Lower lobe of right lung (tissue), 2 donors: ENCODE data around the gene ZNF490. TPM values are rescaled to one million over a fixed set of nuclear protein-coding genes. Genes with fewer than 3 reads are reported as not detected.
A peak's percentile ranks its signal among the peaks of the same experiment; 100 is the strongest.

Experiments
- ATAC-seq, 2 donors: fragments of 200-7000 bp; cut with Tn5 transposase; one replicate each; pipeline ENCODE4 v1.9.1; 2020 to 2022; ENCODE audit warnings: mild to moderate bottlenecking in 2 of 2, moderate library complexity in 2 of 2
- DNase-seq: peaks from one replicate; pipeline ENCODE4 v3.0.0-alpha.2; 2020
- H3K27ac ChIP-seq: fragments of 200-600 bp; one replicate; pipeline ENCODE4 v1.8.0; 2022
- H3K27me3 ChIP-seq: fragments of 200-600 bp; one replicate; pipeline ENCODE4 v1.8.0; 2022; ENCODE audit warnings: low read depth
- H3K36me3 ChIP-seq: fragments of 200-600 bp; one replicate; pipeline ENCODE4 v1.8.0; 2022; ENCODE audit warnings: mild to moderate bottlenecking
- H3K4me1 ChIP-seq: fragments of 200-600 bp; one replicate; pipeline ENCODE4 v1.8.0; 2022
- H3K4me3 ChIP-seq: fragments of 200-600 bp; one replicate; pipeline ENCODE4 v1.8.0; 2022; ENCODE audit warnings: mild to moderate bottlenecking
- H3K9me3 ChIP-seq: fragments of 200-600 bp; one replicate; pipeline ENCODE4 v1.8.0; 2022
- CTCF ChIP-seq: fragments of 200-600 bp; IDR thresholded peaks from one replicate; pipeline ENCODE4 v1.8.0; 2022; ENCODE audit warnings: antibody characterized with exemption, mild to moderate bottlenecking
- intact Hi-C: fragments of 100-400 bp; cut with DNase I; formaldehyde crosslinking; loops from one replicate; pipeline ENCODE4 v1.11.0; 2022
- total RNA-seq: library from RNA; stranded (reverse); fragmentation: NEBNext Ultra II Directional; extraction: Animal tissue kit (Norgen Biotek cat#: 25700); gene quantifications from one replicate; pipeline ENCODE4 v1.2.1, GENCODE V29; 2021
- donor health status: DM: no; HTN: yes; CAD: no; lungs with severe emphysema.

ZNF490 gene
- total RNA-seq, 1 donor from 2014 or later: 10.3 TPM

GRCh38 chr19:12551060-12551832 lies 59.4 kb downstream of the ZNF490 start, which contains the start of gene ZNF564:
Gene ZNF564, minus strand, starts transcription at chr19:12551482. Its CDS starts 150 bp downstream, at chr19:12551332.
- intact Hi-C loops: no loop called here

GRCh38 chr19:12546903-12547302 lies 63.7 kb downstream of the ZNF490 start:
- ATAC-seq: no peak
- no peaks in the 10 kb centered on the region for H3K27me3 ChIP-seq
- DNase-seq: no peak
- H3K9me3 ChIP-seq: no peaks in the 10 kb centered on the region
- no peak overlapping the region for H3K27ac ChIP-seq
- no peak for TF ChIP-seq CTCF
- peaks cover 8% of the 10 kb centered on the region for H3K36me3 ChIP-seq
- intact Hi-C loops: no loop called here
- no peak overlapping the region for H3K4me3 ChIP-seq
- peaks cover 43% of the 10 kb centered on the region for H3K4me1 ChIP-seq

More at GRCh38 chr19:12551060-12551832, 59.4 kb downstream of the ZNF490 start, which contains the start of gene ZNF564:
- peak within 1 kb of the TSS; percentile 82 for H3K4me3 ChIP-seq
- peak within 1 kb of the TSS; percentile 96 for H3K27ac ChIP-seq
- no peaks in the 10 kb centered on the region for H3K9me3 ChIP-seq
- peaks cover 46% of the 10 kb centered on the region for H3K4me1 ChIP-seq
- ATAC-seq (peak; percentile 99), DNase-seq (peak; percentile 95)
- TF ChIP-seq CTCF: no peak
- H3K27me3 ChIP-seq: no peaks in the 10 kb centered on the region
- H3K36me3 ChIP-seq: peaks cover 8% of the 10 kb centered on the region

- Histone ChIP-seq H3K4me1 (peaks cover 41% of the 10 kb centered on the region), H3K36me3 (peaks cover 11% of the 10 kb centered on the region)
- intact Hi-C loops: no loop called here
These were observed 64.5 kb downstream of the ZNF490 start for GRCh38 chr19:12546068-12546467.

DNA sequence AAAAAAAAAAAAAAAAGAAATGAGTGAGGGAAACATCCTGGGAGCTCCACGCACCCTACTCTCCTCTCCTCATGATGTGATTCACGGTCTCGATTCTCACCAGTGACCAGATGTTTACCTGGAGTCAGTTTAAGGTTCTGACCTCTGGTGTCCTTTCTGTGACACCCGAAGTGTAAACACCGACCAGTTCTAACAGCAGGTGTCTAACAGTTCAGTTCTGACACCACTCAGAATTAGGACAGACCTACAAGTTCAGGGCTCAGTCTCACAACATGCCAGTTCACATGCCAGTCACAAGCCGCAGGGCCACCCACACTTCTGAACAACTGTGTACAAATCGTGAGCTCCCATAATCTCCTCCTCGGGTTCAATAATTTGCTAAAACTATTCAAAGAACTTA lies 65.3 kb downstream of the ZNF490 start:
- no peak for ATAC-seq
- H3K27ac ChIP-seq: no peak overlapping the region
- no peaks in the 10 kb centered on the region for H3K27me3 ChIP-seq
- no peak for TF ChIP-seq CTCF
- peaks cover 39% of the 10 kb centered on the region for H3K4me1 ChIP-seq
- intact Hi-C loops: no loop called here
- no peak for DNase-seq
- peaks cover 19% of the 10 kb centered on the region for H3K36me3 ChIP-seq
- H3K4me3 ChIP-seq: no peak overlapping the region
- peaks cover 5% of the 10 kb centered on the region for H3K9me3 ChIP-seq

More at GRCh38 chr19:12546068-12546467, 64.5 kb downstream of the ZNF490 start:
- H3K4me3 ChIP-seq: no peak overlapping the region
- no peak overlapping the region for H3K27ac ChIP-seq
- DNase-seq (no peak), ATAC-seq (no peak)
- H3K27me3 ChIP-seq: no peaks in the 10 kb centered on the region
- TF ChIP-seq CTCF: no peak
- peaks cover 5% of the 10 kb centered on the region for H3K9me3 ChIP-seq

GRCh38 chr19:12544401-12544876 lies 66.2 kb downstream of the ZNF490 start:
- Histone ChIP-seq H3K4me1 (peaks cover 31% of the 10 kb centered on the region), H3K36me3 (peaks cover 27% of the 10 kb centered on the region)

More at GRCh38 chr19:12544401-12544876, 66.2 kb downstream of the ZNF490 start:
- intact Hi-C loops: no loop called here
- no peak overlapping the region for H3K27ac ChIP-seq
- no peak for DNase-seq
- no peaks in the 10 kb centered on the region for H3K27me3 ChIP-seq
- TF ChIP-seq CTCF: no peak
- H3K9me3 ChIP-seq: peaks cover 5% of the 10 kb centered on the region
- ATAC-seq: peak; percentile 30 to 51
- H3K4me3 ChIP-seq: no peak overlapping the region
